Thymus (tissue), 11 donors: Measurements from ENCODE around the gene ADGRD2. TPM values are rescaled to one million over a fixed set of nuclear protein-coding genes. Genes with fewer than 3 reads are reported as not detected.

Source experiments
- DNase-seq, 9 donors: peaks; one replicate each; pipeline ENCODE4 v3.0.0-alpha.2; 2013; ENCODE audit warnings: low spot score in 9 of 9, low read depth in 6 of 9, missing footprints in 1 of 9
- H3K27ac ChIP-seq, 2 donors: one replicate each; pipeline ENCODE4 v1.5.1; 2013; ENCODE audit warnings: control low read depth in 1 of 2, low read depth in 1 of 2, low read length in 1 of 2, mild to moderate bottlenecking in 1 of 2, moderate library complexity in 1 of 2
- H3K27me3 ChIP-seq, 2 donors: one replicate each; pipeline ENCODE4 v1.5.1; 2013; ENCODE audit warnings: low read length in 1 of 2; ENCODE audit not compliant: control insufficient read depth in 2 of 2, insufficient read depth in 1 of 2
- H3K36me3 ChIP-seq, 2 donors: one replicate each; pipeline ENCODE4 v1.5.1; 2013; ENCODE audit warnings: low read length in 1 of 2, mild to moderate bottlenecking in 1 of 2, moderate library complexity in 1 of 2; ENCODE audit not compliant: control insufficient read depth in 2 of 2, insufficient read depth in 2 of 2
- H3K4me1 ChIP-seq, 2 donors: one replicate each; pipeline ENCODE4 v1.5.1; 2013; ENCODE audit warnings: low read length in 2 of 2; ENCODE audit not compliant: control insufficient read depth in 2 of 2, insufficient read depth in 2 of 2
- H3K4me3 ChIP-seq, 2 donors: one replicate each; pipeline ENCODE4 v1.5.1; 2013; ENCODE audit warnings: low read length in 2 of 2, control low read depth in 1 of 2, mild to moderate bottlenecking in 1 of 2
- H3K9me3 ChIP-seq, 2 donors: one replicate each; pipeline ENCODE4 v1.5.1; 2013; ENCODE audit warnings: low read length in 1 of 2, mild to moderate bottlenecking in 1 of 2; ENCODE audit not compliant: control insufficient read depth in 2 of 2, insufficient read depth in 1 of 2
- WGBS: extraction: QIAGEN DNeasy Blood & Tissue Kit; methylation state at CpG from one replicate; pipeline ENCODE4 v1.1.7; 2013; 5-methylcytosine and 5-hydroxymethylcytosine counted together
- polyA plus RNA-seq: library from polyadenylated mRNA; stranded (reverse); fragments of 200-250 nt; gene quantifications from one replicate; pipeline ENCODE4 v1.2.3, GENCODE V29; 2013
- total RNA-seq: library from RNA; stranded (reverse); fragments of 120-200 nt; gene quantifications from one replicate; pipeline ENCODE4 v1.2.4, GENCODE V29; 2013
- donor health status: healthy.

The ADGRD2 gene
- total and polyA plus RNA-seq, 2 donors = 0.09 to 0.50 TPM

DNA sequence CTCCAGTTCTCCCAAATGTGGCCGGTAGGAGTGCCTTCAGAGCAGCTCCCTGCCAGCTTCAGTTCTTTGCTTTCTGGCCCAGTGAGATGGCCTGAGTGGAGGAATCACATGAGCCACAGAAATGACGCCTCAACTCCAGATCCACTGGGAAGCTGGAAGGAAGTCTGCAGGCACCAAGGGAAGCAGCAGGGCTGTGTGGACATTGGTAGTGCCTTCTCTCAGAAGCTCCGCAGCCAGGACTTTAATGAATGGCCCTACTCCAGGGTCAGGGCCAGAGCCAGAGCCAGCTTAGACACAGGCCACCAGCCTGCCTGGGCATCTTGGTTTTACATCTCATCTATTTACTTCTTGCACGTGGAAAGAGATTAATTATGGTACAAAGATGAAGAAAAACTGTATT is 23.0 kb upstream of the ADGRD2 start:
- Histone ChIP-seq H3K36me3 (no peaks in the 10 kb centered on the region), H3K9me3 (no peaks in the 10 kb centered on the region), H3K4me3 (no peak overlapping the region), H3K27me3 (peaks cover 0 to 13% of the 10 kb centered on the region in 2 donors), H3K4me1 (no peaks in the 10 kb centered on the region), H3K27ac (no peak overlapping the region)
- no peak for DNase-seq
- WGBS = 72% methylated on average over 4 of the region's 4 CpGs

DNA sequence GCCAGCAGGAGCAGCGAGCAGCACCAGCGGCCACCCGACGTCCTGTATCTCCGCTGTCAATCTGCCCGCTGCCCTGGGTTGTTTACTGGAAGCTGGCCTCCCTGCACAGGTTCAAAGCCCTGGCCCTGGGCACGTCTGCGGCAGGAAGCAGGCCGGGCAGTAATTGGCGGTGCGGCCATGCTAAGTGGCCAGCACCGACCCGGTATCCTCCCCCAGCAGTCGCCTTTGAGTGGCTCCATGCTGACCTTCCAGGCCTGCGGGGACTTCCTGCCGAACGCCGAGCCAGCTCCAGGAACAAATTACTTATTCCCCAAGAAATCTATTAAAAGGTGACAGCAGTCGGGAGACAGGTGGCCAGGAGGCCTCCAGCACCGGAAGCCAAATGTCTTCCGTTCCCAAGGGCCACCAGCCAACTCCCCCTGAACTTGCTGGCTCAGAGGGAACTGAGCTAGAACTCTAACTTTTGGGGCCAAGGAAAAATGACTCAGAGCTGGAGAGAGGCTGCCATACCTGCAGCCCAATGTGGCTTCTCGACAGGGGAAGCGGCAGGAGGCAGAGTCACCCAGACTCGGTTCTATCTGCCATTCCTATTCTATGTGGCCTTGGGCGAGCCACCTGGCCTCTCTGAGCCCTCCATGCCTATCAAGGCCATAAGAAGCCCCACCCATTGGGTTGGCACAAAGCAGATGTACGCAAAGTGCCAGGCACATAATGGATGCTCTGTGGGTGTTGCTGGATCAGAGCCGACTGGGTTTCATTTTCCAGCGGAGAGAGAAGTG is 21.3 kb upstream of the ADGRD2 start:
- 95% methylated on average over 28 of the region's 28 CpGs for WGBS
- H3K4me3 ChIP-seq = no peak overlapping the region
- no peaks in the 10 kb centered on the region for H3K9me3 ChIP-seq
- DNase-seq = no peak
- no peaks in the 10 kb centered on the region for H3K4me1 ChIP-seq
- no peak overlapping the region for H3K27ac ChIP-seq
- H3K27me3 ChIP-seq = peaks cover 0 to 7% of the 10 kb centered on the region in 2 donors
- no peaks in the 10 kb centered on the region for H3K36me3 ChIP-seq

DNA sequence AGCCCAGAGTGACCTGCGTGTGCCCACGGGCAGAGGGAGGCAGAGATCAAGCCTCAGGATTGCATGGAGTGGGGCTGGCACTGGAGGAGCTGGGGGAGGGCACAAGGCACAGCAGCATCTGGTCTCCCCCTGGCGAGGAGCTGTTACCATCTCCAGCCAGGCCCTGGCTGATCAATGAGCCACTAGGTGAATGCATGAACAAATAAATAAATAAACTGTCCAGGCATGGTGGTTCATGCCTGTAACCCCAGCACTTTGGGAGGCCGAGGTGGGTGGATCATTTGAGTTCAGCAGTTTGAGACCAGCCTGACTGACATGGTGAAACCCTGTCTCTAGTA is 20.8 kb upstream of the ADGRD2 start:
- WGBS = 97% methylated on average over 4 of the region's 4 CpGs
- H3K36me3 ChIP-seq = no peaks in the 10 kb centered on the region
- no peak overlapping the region for H3K27ac ChIP-seq
- H3K27me3 ChIP-seq = peaks cover 0 to 4% of the 10 kb centered on the region in 2 donors
- DNase-seq = no peak
- H3K4me3 ChIP-seq = no peak overlapping the region
- H3K9me3 ChIP-seq = no peaks in the 10 kb centered on the region
- no peaks in the 10 kb centered on the region for H3K4me1 ChIP-seq

DNA sequence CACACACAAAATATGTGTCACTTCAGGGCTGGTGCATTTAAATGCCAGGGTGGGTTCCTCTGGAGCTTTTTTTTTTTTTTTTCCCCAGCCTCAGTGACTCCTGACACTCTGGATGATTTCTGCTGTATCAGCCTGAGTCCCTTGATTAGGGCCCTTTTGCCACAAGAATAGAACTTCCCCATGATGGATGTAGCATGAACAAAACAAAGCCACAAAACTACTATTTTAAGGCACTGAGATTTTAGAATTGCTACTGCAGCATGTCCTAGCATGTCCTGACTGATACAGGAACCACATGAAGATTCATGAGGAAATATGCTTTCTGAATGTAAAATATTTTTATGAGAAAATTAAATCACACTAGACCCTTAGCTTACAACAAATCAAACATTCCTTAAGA is 13.9 kb upstream of the ADGRD2 start:
- Histone ChIP-seq H3K27ac (no peak overlapping the region), H3K36me3 (no peaks in the 10 kb centered on the region), H3K4me1 (no peaks in the 10 kb centered on the region), H3K27me3 (peaks cover 0 to 15% of the 10 kb centered on the region in 2 donors), H3K9me3 (no peaks in the 10 kb centered on the region), H3K4me3 (no peak overlapping the region)
- no peak for DNase-seq

DNA sequence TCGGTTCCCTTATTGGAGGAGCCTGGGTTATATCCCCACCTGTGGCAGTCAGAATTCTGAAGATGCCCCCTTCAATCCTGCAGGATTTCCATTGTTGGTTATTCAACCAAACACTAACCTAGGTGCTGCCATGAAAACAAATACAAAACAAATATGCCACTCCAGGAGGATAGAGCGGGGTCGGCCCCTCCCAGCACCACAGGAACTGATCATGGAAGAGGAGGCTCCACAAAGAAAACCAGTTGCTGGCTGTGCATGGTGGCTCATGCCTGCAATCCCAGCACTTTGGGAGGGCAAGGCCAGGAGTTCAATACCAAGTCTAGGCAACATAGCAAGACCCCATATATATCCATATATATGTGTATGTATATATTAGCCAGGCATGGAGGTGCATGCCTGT is 13.2 kb upstream of the ADGRD2 start:
- no peaks in the 10 kb centered on the region for H3K4me1 ChIP-seq
- H3K4me3 ChIP-seq = no peak overlapping the region
- H3K36me3 ChIP-seq = no peaks in the 10 kb centered on the region
- peaks cover 0 to 21% of the 10 kb centered on the region in 2 donors for H3K27me3 ChIP-seq
- H3K9me3 ChIP-seq = no peaks in the 10 kb centered on the region
- 98% methylated on average over 3 of the region's 3 CpGs for WGBS
- DNase-seq = no peak
- H3K27ac ChIP-seq = no peak overlapping the region

DNA sequence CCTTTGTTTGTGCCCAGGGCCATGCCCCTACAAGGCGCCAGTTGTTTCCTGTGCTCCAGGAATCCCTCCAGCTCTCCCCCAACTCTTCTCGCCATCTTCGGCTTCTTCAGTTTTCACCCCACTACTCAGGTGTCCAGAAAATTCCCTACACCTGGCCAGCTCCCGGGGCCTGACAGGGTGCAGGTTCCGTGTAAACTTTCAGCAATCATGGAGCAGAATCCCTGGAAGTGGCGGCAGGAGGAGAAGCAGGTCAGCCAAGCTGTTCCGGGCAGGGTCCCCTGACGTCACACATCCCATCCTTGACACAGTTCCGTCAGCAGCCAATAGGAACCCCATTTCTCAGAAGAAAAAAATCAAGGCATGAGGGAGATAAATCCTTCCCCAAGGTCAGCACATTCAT is 12.2 kb upstream of the ADGRD2 start:
- H3K4me3 ChIP-seq = no peak overlapping the region
- peaks cover 0 to 25% of the 10 kb centered on the region in 2 donors for H3K27me3 ChIP-seq
- WGBS = 95% methylated on average over 9 of the region's 9 CpGs
- H3K36me3 ChIP-seq = no peaks in the 10 kb centered on the region
- no peak overlapping the region for H3K27ac ChIP-seq
- no peak for DNase-seq
- H3K9me3 ChIP-seq = no peaks in the 10 kb centered on the region
- no peaks in the 10 kb centered on the region for H3K4me1 ChIP-seq

DNA sequence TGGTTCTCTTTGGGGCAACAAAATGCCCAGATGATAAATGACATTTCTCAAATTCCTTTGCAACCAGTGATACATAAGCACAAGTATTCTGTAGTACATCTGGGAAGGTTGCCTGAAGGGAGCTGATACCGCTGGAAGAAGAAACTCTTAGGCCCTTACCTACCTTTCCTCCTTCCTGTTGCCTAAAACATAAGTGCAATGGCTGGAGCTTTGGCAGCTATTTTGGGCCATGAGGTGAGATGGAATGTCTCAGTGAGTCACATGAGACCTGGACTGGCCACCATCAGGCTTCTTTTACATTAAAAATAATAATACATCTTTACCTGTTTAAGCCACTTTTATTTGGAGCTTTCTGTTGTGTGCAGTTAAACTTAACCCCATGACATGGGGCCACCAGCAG is 11.2 kb upstream of the ADGRD2 start:
- no peak overlapping the region for H3K4me3 ChIP-seq
- H3K4me1 ChIP-seq = no peaks in the 10 kb centered on the region
- peaks cover 0 to 25% of the 10 kb centered on the region in 2 donors for H3K27me3 ChIP-seq
- H3K27ac ChIP-seq = no peak overlapping the region
- WGBS = 100% methylated on average over 1 of the region's 1 CpG
- no peaks in the 10 kb centered on the region for H3K9me3 ChIP-seq
- no peaks in the 10 kb centered on the region for H3K36me3 ChIP-seq
- no peak for DNase-seq

DNA sequence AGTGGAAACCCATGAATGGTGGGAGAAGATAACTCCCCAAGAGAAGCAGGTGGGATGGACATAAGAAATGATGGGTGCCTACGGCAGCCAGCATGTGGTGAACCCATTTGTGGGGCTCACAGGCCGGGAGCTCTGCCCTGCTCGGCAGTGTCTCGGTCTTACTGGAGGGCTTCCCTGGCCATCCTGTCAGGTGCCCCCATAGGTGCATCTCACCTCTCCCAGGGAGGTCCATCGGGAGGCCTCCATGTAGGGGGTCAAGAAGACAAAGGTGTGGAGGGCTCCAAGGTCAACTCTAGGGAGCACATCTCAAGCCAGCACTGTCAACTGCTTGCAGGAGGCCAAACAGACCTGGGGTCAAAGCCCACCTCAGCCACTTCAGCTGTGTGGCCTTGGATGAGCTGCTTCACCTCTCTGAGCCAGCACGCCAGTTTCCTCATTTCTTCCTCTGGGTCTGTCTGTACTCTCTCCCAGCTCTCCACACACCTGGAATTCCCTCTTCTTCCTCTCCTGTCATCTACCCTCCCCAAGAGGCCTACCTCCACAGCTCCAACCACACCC is 10.5 kb upstream of the ADGRD2 start:
- H3K4me3 ChIP-seq = no peak overlapping the region
- WGBS = 91% methylated on average over 6 of the region's 6 CpGs
- peaks cover 0 to 25% of the 10 kb centered on the region in 2 donors for H3K27me3 ChIP-seq
- no peaks in the 10 kb centered on the region for H3K9me3 ChIP-seq
- H3K36me3 ChIP-seq = no peaks in the 10 kb centered on the region
- no peak for DNase-seq
- H3K4me1 ChIP-seq = no peaks in the 10 kb centered on the region
- H3K27ac ChIP-seq = no peak overlapping the region

DNA sequence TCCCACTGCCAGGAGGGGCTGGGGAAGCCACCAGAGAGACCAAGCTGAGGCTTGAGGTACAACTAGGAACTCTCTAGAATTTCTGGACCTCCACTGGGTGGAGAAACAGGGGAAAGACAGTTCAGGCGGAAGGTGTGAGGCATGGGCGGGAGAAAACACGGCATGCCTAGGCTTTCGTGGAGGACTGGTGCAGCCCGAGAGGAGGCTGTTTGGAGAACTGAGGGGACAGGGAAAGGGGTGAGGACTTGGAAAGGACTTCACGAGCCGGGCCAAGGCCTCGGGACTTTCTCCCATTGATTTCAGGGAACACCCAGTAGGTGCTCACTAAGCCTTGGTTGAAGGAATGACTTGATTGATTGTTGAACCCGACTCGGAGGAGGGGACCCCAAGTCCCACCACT is 9.5 kb upstream of the ADGRD2 start:
- H3K27me3 ChIP-seq = peaks cover 0 to 25% of the 10 kb centered on the region in 2 donors
- no peaks in the 10 kb centered on the region for H3K36me3 ChIP-seq
- no peak overlapping the region for H3K4me3 ChIP-seq
- DNase-seq = no peak
- no peak overlapping the region for H3K27ac ChIP-seq
- 94% methylated on average over 10 of the region's 10 CpGs for WGBS
- H3K9me3 ChIP-seq = no peaks in the 10 kb centered on the region
- no peaks in the 10 kb centered on the region for H3K4me1 ChIP-seq
